Activated CD8-positive, alpha-beta memory T cell treated with anti-CD3 and anti-CD28 coated beads, Interleukin-2, amount 50 U/mL, for 1 hour (primary cell): ENCODE measurements around the gene FSHR.

Source experiments
- DNase-seq: peaks from one replicate; pipeline ENCODE4 v3.0.0-alpha.2; 2020; ENCODE audit errors: extremely low read depth

FSHR gene, protein sequence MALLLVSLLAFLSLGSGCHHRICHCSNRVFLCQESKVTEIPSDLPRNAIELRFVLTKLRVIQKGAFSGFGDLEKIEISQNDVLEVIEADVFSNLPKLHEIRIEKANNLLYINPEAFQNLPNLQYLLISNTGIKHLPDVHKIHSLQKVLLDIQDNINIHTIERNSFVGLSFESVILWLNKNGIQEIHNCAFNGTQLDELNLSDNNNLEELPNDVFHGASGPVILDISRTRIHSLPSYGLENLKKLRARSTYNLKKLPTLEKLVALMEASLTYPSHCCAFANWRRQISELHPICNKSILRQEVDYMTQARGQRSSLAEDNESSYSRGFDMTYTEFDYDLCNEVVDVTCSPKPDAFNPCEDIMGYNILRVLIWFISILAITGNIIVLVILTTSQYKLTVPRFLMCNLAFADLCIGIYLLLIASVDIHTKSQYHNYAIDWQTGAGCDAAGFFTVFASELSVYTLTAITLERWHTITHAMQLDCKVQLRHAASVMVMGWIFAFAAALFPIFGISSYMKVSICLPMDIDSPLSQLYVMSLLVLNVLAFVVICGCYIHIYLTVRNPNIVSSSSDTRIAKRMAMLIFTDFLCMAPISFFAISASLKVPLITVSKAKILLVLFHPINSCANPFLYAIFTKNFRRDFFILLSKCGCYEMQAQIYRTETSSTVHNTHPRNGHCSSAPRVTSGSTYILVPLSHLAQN

GRCh38 chr2:49154140-49154539 lies at the start of gene FSHR:
Gene FSHR (minus strand): TSS chr2:49154515. CDS start chr2:49154417, 98 bp downstream.
- no peak for DNase-seq

GRCh38 chr2:49199266-49199665 lies 45.0 kb upstream of the FSHR start:
- no peak for DNase-seq

DNA sequence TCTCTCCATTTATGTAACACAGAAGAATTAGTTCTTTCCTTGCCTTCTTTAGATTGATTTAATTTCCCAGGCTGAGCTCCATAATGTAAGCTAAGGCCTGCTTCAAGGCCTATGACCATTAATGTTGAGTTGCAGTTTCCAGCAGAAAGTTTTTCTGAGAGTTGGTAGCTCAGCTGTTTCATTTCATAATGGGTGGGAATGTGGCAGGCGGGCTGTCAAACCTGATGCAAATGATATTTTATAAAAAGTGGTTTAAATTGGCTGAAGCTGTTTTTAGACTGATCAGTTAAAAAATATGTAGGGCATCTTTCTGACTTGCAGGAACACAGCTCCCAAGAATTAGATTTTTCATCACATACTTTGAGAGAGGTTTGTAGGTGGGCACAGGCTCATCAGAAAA lies 40.4 kb upstream of the FSHR start:
- no peak for DNase-seq

GRCh38 chr2:49192036-49192435 lies 37.7 kb upstream of the FSHR start:
- no peak for DNase-seq

DNA sequence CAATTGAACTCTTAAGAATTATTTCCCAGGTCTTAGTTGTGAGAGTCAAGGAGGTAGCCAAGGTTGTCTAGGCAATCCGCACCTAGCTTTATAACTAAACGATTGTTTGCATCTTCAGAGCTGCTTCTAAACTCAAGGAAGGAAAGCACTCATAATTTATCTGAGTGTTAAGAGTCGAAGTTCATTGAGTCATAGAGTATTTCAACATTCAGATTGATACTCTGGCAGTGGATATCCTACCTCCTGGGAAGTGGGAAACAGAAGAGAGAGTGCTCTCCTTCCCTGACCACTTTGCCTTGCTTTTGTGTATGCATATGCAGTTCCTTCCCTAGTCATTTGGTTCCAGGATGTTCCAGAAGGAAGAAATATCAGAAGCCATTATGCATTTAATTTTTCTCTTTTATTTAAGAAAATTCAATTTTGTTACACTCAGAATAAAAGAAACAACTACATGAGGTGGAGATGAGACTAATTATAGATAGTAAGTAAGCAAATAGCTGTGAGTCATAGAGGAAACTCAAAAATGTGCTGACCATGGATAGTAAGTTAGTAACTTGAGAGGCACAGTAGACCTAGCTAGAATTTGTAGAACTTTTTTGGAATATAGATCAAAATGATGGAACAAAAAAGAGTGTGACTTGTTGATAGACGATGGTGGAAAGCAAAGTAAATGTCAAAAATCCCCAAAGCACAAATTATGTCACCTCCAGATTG lies 35.4 kb upstream of the FSHR start:
- no peak for DNase-seq

- DNase-seq = no peak
Observed at GRCh38 chr2:49186050-49186648, 31.8 kb upstream of the FSHR start.

GRCh38 chr2:49178656-49179055 lies 24.3 kb upstream of the FSHR start:
- no peak for DNase-seq

- no peak for DNase-seq
Observed at GRCh38 chr2:49177194-49177593, 22.9 kb upstream of the FSHR start.

- no peak for DNase-seq
Observed at GRCh38 chr2:49175831-49176230, 21.5 kb upstream of the FSHR start.

DNA sequence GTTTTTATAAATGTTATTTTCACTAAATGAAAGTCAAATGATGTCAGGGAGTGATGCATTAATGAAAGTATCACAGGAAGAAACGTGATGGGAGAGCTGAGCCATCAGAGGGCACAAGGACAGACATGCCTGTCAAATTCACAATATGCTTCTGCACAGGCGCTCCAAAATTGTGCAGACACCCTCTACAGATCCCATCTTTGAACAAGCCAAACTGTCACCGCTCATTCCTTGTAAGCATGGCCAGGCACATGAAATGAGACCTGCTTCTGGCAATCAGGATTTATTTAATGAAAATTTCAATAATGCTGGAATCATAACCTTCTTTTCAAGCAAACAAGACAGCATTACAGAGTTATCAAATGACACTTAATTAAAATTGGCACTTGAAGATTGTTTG lies 20.4 kb upstream of the FSHR start:
- DNase-seq = no peak

- DNase-seq = no peak
Observed at GRCh38 chr2:49167131-49167530, 12.8 kb upstream of the FSHR start.

DNA sequence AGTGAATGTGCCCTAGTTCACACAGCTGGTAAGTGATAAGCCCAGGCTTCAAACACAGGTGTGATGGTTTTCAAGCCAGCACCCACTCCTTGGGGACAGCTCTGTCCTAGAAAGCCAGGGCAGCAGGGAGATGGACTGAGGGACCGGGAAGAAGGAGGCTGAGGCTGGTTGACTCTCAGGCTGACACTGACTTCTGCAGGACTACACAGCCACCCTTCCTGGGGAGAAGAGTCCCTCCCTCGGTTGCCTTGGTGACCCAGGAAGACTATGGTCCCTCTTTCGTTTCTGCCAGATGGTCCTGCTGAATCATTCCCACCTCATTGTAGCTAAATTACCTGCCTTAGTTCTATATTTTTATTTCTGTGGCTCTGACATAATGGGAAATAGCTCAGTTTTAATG lies 11.3 kb upstream of the FSHR start:
- no peak for DNase-seq

GRCh38 chr2:49164729-49165128 lies 10.4 kb upstream of the FSHR start:
- no peak for DNase-seq

DNA sequence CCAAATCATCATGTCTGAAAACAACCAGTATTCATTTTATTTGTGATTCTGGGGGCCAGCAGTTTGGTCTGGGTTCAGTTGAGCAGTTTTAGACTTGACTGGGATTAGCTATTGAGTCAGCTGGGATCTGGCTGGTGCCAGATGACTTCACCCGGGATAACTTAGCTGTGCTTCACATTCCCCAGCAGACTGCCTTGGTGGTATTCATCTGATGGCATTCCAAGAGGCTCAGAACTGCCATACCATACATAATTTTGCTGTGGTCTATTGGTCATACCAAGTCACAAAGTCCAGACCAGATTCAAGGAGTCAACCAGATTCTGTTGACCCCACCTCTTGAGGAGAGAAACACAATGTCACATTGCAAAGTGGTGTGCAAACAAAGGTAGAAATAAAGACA lies 7.8 kb upstream of the FSHR start:
- no peak for DNase-seq

DNA sequence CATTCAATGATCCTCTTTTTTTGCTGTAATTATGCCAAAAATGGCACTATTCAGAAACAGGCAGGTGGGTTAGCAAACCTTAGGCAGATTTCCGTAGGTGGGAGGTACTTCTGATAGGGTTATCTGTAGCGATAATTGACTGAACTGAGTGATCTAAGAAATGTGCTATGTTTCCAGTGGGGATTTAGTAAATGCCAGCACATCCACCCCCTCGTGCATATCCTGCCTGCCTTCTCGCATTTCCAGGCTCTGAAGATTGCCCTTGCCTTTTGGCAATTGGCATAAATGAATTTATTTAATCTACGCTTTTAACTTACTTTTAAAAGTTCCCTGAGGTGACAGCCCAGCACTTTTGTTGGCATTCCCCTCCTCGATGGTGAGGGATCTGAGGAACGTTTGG lies 576 bp upstream of the FSHR start:
- no peak for DNase-seq

DNA sequence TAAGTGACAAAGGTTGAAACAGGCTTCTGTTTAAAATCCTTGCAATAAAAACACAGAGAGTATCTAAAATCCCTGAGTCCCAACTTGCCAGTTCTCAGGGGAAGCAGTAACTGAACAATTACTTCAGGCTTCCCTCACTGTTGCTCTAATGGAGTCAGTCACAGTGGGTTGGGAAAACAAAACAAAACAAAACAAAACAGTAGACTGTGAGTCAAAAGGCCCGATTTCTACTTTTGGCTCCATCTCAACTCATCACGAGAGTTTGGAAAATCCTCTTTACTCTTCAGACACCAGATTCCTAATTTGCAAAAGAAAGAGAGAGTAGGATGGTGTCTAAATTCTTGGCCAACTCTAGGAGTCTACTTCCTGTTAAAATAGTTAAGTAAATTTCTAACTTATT lies 1.1 kb downstream of the FSHR start:
- DNase-seq = no peak

DNA sequence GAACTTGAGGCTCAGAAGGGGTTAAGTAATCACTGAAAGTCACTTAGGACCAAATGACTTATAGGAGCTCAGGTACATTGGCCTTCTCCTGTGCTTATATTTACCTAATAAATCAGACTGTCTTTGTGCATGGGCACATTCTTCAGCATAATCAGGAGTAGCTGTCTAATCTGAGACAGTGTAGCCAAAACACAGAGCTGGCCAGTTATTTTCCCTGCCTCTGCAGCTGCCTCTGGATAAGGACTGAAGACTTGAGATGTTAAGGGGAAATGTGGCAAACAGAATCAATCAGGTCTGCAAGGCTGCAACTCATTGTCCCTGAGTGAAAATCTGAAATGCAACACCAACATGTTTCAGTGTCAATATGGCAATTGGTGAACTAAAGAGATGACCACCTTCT lies 1.5 kb downstream of the FSHR start:
- DNase-seq = no peak

- DNase-seq = no peak
Observed at GRCh38 chr2:49146401-49146800, 7.9 kb downstream of the FSHR start.

DNA sequence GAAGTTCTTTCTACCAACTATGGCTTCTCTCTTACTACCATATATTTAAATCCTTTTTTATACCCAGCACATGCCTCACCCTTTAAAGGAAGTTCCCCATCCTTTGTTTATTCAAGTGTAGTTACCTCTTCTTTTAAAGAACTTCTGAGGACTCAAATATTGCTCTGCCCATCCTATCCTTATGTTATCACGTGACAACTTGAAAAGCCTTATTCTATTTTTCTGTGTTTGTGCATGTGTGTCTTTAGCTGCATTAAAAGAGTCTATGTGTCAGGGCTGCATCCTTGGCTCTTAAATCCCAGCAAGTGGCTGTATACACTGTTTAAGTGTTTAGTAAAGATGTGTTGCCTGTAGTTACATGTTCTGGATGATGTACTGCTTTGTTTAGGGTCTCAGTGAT lies 22.5 kb downstream of the FSHR start:
- no peak for DNase-seq

GRCh38 chr2:49129034-49129433 lies 25.3 kb downstream of the FSHR start:
- no peak for DNase-seq

GRCh38 chr2:49123600-49123999 lies 30.7 kb downstream of the FSHR start:
- DNase-seq = no peak

GRCh38 chr2:49122107-49122506 lies 32.2 kb downstream of the FSHR start:
- DNase-seq = no peak
